ENCODE measurements around the gene GPAT2.
"Not testable (repeated sequence)": the region's sequence is repeated elsewhere in the genome, so short reads cannot be mapped to it uniquely, and the experiment has no call there.

DNA sequence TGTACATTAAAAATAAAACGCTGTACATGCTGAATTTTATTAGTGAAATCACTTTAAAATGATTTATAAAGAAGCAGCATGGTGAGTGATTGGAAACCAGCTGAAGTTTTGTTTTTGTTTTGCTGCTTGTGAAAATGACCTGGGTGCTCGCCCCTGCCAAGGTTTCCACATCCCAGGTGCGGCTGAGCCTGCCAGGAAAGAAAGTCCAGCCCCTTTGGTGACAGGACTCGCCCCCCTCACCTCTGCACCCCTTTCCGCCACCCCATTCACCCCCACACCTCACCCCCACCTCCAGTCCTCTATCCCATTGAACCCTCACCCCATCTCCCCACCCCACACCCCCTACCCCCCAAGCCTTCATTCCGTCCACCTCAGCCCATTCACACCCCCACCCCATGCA, 43.8 kb downstream of the GPAT2 start:
- TF ChIP-seq, protein P1, sequence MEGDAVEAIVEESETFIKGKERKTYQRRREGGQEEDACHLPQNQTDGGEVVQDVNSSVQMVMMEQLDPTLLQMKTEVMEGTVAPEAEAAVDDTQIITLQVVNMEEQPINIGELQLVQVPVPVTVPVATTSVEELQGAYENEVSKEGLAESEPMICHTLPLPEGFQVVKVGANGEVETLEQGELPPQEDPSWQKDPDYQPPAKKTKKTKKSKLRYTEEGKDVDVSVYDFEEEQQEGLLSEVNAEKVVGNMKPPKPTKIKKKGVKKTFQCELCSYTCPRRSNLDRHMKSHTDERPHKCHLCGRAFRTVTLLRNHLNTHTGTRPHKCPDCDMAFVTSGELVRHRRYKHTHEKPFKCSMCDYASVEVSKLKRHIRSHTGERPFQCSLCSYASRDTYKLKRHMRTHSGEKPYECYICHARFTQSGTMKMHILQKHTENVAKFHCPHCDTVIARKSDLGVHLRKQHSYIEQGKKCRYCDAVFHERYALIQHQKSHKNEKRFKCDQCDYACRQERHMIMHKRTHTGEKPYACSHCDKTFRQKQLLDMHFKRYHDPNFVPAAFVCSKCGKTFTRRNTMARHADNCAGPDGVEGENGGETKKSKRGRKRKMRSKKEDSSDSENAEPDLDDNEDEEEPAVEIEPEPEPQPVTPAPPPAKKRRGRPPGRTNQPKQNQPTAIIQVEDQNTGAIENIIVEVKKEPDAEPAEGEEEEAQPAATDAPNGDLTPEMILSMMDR (conservative IDR thresholded peaks at IDR 0.05; ENCODE audit: low read length): not testable (repeated sequence)
- TF ChIP-seq EZH2phosphoT487 (IDR thresholded peaks at IDR 0.05; ENCODE audit: borderline replicate concordance, low read depth, low read length): not testable (repeated sequence)
